Embryonic facial prominence (tissue), 1 donor: ENCODE measurements around the gene OPCML.

Source experiments
- DNase-seq: peaks from one replicate; pipeline ENCODE4 v3.0.0-alpha.2; 2016; ENCODE audit errors: extremely low spot score

OPCML gene

GRCh38 chr11:132744771-132745170 lies 787.5 kb downstream of the OPCML start:
- DNase-seq = no peak

DNA sequence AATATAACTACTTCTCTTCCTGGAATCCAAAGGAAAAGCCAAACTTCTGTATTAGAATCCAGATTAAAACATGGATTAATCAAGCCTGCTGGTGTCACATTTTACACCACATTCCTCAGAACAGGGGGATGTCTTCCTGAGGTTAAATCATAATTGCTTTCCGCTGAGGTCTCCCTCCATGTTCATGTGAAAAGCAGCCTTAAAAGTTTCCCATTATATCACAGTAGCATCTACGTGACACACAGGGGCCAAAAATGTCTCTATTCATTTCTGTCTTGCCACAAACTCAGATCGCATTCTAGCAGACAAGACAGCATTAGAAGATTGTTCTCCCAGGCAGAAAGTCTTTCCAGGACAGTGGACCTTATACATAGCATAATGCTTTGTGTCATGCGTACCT lies 788.7 kb downstream of the OPCML start:
- DNase-seq = no peak

GRCh38 chr11:132742929-132743328 lies 789.4 kb downstream of the OPCML start:
- no peak for DNase-seq

GRCh38 chr11:132734217-132734616 lies 798.1 kb downstream of the OPCML start:
- DNase-seq = no peak

GRCh38 chr11:132728026-132728425 lies 804.3 kb downstream of the OPCML start:
- no peak for DNase-seq

- no peak for DNase-seq
These were observed 810.8 kb downstream of the OPCML start for GRCh38 chr11:132721526-132721925.

DNA sequence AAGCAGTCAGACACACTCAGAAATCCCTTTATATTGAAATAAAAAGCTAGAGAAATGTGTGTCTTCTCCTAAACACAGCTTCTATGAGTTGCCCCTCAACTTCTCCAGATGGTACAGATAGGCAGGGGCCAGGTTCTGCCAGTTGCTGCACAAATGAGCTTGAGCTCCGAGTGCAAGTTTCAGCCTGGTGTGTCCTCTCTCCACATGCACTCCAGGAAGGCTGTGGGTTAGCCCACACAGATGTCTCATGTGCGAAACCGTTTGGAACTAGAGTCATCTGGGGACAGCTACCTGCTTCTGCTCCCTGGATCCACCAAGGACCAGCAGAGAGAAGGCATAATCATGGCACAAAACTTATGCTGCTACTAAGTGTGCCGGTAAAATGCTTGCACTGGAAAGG lies 812.6 kb downstream of the OPCML start:
- DNase-seq = no peak

DNA sequence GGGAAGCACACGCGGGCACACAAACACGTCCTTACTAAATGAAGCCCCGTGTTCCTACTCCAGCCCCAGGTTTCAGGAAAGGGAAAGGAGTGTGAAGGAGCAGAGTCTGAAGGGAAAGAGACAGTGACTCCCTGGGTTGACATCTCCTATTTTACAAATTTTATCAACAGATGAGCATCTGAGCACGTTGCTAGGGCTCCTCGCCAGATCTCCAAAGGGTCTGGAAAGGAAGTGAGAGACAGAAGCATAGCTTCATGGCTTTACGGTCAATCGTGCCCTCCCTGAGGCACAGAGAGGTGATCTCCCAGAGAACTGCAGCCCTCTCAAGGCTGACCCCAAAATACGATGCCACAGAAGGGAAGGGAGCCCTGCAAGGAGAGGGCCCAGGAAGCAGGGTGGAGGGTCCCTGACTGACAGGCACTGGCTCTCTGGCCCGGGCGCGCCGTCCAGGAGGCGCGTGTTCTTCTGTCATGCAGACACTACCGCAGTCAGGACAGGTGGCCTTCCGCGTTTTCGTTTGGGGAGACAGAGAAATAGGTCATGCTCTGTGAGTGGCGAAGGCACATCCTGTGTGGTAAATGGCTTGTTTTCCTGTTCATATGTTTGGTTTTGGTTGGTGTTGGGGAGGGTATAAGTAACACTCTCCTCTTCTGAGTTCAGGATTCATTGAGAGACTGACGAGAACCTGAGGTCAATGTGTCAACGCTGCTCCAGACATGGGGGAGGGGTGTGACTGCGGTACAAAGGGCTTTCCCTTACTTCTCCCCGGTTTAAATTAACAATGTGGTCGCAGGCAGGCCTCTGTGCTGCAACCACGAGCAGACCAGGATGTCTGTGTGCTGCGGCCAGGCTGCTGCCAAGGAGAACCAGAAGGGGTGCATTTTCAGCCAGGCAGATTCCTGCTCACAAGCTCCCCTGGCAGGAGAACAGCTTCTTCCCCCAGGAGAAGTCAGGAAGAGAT lies 813.3 kb downstream of the OPCML start:
- DNase-seq = no peak

- no peak for DNase-seq
These were observed 814.5 kb downstream of the OPCML start for GRCh38 chr11:132717824-132718223.

DNA sequence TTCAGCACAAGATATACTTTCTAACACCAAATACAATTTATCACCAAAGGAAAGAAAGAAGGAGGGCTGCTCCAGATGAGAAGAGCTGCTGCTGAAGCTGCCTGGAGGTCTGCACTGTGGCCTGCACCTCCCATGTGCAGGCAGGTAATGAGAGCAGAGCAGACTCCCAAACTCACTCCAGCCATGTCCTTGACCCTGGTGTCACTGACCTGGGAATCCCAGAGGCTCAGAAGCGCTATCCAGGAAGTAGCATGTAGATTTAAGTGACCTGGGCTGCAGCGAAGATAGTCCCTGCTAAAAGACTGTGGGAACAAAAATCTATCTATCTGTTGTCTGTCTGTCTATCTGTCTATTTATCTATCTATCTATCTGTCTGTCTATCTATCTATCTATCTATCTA lies 816.3 kb downstream of the OPCML start:
- DNase-seq = no peak

GRCh38 chr11:132714859-132715440 lies 817.4 kb downstream of the OPCML start:
- no peak for DNase-seq

DNA sequence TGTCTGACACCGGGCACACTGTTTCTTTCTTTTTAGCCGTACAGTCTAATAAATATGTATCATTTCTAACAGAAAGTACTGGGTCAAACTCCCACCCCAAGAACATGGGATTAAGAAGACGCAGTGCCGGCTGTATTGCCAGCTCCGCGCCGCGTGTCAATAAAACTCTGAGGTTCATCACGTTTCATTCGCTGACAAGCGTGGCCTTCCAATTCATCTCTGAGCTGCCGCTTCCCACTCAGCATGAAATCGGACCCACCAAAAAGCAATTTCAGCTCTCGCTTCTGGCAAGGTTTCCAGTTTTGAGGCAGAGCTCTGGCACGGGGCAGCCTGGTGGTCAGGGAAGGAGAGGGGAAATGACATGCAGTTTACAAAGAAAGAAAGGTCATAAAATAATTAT lies 819.8 kb downstream of the OPCML start:
- no peak for DNase-seq

GRCh38 chr11:132704781-132705375 lies 827.4 kb downstream of the OPCML start:
- no peak for DNase-seq

DNA sequence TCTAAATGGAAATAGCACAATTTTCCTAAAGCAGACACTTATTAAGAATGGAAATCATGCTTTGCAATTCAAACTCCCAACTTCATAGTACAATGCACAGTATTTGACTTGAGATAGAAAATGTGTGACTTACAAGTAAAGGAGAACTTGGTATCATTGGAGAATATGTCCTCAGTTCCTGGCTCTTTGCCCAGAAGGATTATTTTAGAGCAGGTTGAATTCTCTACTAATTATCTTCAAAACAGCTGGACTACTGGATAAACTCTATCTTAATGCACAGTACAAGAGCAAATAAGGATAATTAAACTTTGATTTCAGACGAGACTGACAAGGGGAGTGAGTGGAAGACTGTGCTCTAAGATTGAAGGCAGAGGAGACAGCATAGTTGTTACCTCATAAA lies 839.4 kb downstream of the OPCML start:
- DNase-seq = no peak

DNA sequence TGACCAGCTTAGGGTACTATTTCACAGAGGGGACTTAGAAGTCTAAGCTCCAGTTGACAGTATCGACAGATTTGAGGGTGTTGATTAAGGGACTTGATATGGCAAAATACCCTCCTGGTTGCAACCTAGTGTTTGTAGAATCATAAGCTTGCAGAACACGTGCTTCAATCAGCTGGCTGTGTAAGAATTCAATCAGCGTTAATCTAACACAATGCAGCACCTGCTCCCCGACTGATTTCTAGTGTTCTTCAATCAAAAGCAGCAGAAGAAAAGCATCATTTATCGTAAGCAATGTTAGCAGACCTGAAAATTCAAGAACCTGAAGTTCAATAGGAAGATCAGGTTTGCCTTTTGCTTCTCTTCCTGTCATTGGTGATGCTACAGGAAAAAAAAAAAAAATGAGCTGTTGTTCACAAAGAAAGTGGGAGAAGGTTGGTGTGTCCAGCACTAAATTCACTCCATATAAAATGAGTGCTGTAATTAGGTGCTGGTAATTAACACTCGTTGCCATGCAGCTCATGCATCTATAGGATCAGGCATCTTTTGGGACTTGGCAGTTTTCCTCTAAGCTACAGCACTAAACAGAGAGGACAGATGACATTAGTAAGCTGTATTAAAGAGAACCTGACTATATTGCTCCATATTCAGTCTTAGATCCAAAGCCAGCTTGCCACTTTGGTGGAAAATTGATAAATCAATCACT lies 840.3 kb downstream of the OPCML start:
- no peak for DNase-seq

DNA sequence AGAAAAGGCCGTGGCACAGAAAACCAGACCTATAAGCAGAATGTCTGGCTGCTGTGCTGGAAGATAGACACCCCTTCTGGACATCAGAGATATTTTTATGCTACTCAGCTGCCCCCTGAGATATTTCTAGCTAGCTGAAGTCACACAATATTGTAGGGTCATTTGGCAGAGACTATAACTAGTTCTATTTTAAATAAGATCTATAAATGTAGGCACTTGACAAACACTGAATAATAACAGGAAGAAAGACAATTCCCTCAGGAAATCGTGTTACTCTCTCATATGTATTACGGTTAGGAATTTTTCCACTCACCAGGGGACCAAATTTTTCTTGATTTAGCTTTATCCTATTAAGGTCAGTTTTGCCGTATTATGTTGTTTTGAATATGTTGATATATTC lies 845.4 kb downstream of the OPCML start:
- DNase-seq = no peak

DNA sequence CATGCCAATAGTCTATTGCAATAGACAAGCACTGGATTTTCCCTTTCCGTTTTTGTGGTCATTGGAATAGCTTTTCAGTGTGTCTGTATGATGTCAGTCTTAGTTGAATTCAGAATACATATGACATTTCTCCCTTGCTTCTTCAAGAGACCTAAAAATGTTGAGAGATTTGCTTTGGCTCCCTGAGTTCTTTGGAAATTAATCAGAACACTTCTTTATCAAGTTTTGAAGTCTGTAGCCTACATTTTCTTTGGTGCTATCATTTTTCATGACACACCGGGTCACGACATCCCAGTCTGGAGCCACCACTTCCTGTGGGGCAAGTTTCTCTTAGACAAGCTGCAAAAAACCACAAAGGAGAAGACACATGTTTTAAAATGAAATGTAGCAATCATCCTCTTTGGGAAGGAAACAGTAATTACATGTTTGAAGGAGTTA lies 847.1 kb downstream of the OPCML start:
- DNase-seq = no peak

GRCh38 chr11:132683602-132684001 lies 848.7 kb downstream of the OPCML start:
- no peak for DNase-seq

GRCh38 chr11:132681971-132682370 lies 850.3 kb downstream of the OPCML start:
- no peak for DNase-seq

DNA sequence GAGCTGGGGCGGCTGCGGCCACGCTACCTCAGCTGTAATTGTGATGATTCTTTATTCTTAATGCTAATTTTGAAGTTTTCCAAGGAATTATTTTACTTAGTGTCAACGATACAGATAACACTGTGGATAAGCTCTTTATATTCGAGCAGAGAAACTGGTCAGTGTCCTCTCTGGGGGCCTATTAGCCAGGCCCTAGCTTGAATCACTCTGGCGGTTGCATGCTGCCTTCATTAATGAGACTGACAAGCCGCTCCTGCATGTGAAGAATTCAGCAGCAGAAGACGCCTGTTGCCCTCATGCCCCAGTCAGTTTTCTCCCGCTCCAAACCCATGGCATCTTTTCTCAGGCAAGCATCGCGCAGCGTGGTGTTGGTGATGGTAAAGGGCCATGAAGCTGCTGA lies 851.7 kb downstream of the OPCML start:
- DNase-seq = no peak

DNA sequence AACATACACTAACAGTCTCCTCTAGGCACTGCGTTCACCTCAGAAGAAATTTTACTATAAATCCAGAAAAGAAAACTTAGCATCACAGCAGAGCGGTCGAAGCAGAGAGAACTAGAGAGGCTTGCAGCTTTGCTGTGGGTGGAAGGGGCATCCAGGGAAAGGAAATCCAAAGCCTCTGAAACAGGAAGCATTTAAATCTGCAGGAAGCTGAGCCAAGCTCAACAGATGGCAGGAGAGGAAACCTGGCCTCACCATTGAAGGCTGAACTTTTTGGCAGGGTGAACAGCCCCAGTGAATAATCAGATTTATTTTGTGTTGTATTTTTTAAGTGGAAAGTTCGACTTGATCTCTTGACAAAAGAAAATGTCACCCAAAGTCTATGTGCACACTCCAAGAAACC lies 858.1 kb downstream of the OPCML start:
- DNase-seq = no peak

DNA sequence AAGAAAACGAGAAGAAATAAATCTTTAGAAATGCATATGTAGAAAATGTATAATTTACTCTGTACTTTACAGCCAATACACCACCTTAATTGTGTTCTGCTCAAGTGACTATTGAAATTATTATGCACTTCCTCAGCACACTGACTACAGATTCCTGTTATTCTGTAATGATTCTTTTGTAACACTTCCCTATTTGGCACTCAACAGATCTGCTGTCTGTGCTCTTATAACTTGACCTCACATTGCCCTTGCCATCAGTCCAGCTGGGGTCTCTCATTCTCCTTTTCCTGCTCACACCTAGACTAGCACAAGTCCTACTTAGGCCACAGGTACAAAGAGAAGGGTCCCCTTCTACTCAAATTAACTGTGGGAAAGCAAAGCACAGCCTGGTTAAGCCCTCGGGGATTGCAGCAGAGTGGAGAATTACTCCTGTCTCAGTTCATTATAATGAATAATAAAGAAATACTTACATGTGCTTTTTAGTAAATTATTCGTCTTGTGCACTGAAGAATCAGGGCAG lies 860.4 kb downstream of the OPCML start:
- no peak for DNase-seq
